GM23338 (cell line): Measurements from ENCODE around the gene RABGAP1L.

Source experiments
- CREB1 ChIP-seq: fragments of 250-450 bp; sonication (Bioruptor Pico); IDR thresholded peaks from 2 replicates; pipeline ENCODE4 v1.5.0; 2020; ENCODE audit warnings: low read depth, mild to moderate bottlenecking, moderate library complexity
- CTCF ChIP-seq, 2 experiments: fragments of 200-600 bp in 1 of 2; sonication (generic) in 1 of 2; conservative IDR thresholded peaks; 2 replicates each; pipeline versions ENCODE4 v1.5.1 to v1.6.1; 2016 to 2017; ENCODE audit warnings: antibody characterized with exemption in 2 of 2, low read depth in 2 of 2, mild to moderate bottlenecking in 2 of 2, moderate library complexity in 1 of 2
- ETS1 ChIP-seq: IDR thresholded peaks from 2 replicates; pipeline ENCODE4 v1.6.1; 2016; ENCODE audit warnings: antibody characterized with exemption
- EZH2 ChIP-seq: fragments of 200-600 bp; sonication (generic); IDR thresholded peaks from one replicate; pipeline ENCODE4 v1.8.0; 2017; ENCODE audit warnings: antibody characterized with exemption, mild to moderate bottlenecking, low read depth; ENCODE audit not compliant: unreplicated experiment
- EZH2phosphoT487 ChIP-seq: fragments of 200-600 bp; sonication (generic); IDR thresholded peaks from one replicate; pipeline ENCODE4 v1.8.1; 2018; ENCODE audit warnings: antibody characterized with exemption; ENCODE audit not compliant: unreplicated experiment
- JUNB ChIP-seq: IDR thresholded peaks from one replicate; pipeline ENCODE4 v1.6.1; 2016; ENCODE audit warnings: antibody characterized with exemption; ENCODE audit not compliant: unreplicated experiment
- NANOG ChIP-seq: IDR thresholded peaks from 2 replicates; pipeline ENCODE4 v1.6.1; 2016; ENCODE audit warnings: antibody characterized with exemption, borderline replicate concordance
- POLR2AphosphoS5 ChIP-seq: IDR thresholded peaks from 2 replicates; pipeline ENCODE4 v1.6.1; 2016; ENCODE audit warnings: antibody characterized with exemption, low read depth
- REST ChIP-seq: IDR thresholded peaks from one replicate; pipeline ENCODE4 v1.6.1; 2018; ENCODE audit warnings: antibody characterized with exemption; ENCODE audit not compliant: unreplicated experiment
- STAT1 ChIP-seq: IDR thresholded peaks from one replicate; pipeline ENCODE4 v1.6.1; 2016; ENCODE audit warnings: antibody characterized with exemption; ENCODE audit not compliant: unreplicated experiment
- ZNF114 ChIP-seq: fragments of 250-450 bp; sonication (Bioruptor Pico); IDR thresholded peaks from 2 replicates; pipeline ENCODE4 v1.5.0; 2020; ENCODE audit warnings: mild to moderate bottlenecking, moderate library complexity
- ZNF331 ChIP-seq: fragments of 250-450 bp; sonication (Bioruptor Pico); IDR thresholded peaks from 2 replicates; pipeline ENCODE4 v1.5.0; 2020; ENCODE audit warnings: low read depth, mild to moderate bottlenecking, moderate library complexity
- ZNF462 ChIP-seq: fragments of 250-450 bp; sonication (Bioruptor Pico); IDR thresholded peaks from 2 replicates; pipeline ENCODE4 v1.5.0; 2020; ENCODE audit warnings: mild to moderate bottlenecking, moderate library complexity

- no peak for TF ChIP-seq CTCF (conservative IDR thresholded peaks at IDR 0.05; ENCODE audit: low read depth in 2 of 2)
- no peak for TF ChIP-seq ZNF114
- no peak for TF ChIP-seq ETS1
- no peak for TF ChIP-seq POLR2AphosphoS5
- no peak for TF ChIP-seq EZH2
- no peak for TF ChIP-seq ZNF331 (CRISPR knock-in tag)
- no peak for TF ChIP-seq REST
- TF ChIP-seq NANOG, result no peak
- TF ChIP-seq STAT1, result no peak
- no peak for TF ChIP-seq EZH2phosphoT487
- no peak for TF ChIP-seq JUNB
- TF ChIP-seq CREB1 (CRISPR knock-in tag), result no peak
- TF ChIP-seq ZNF462 (CRISPR knock-in tag), result no peak
Observed at GRCh38 chr1:174920093-174920492, 760.8 kb downstream of the RABGAP1L start.
